B cell (primary cell): ENCODE results near the gene RNF17. TPM values are rescaled to one million over a fixed set of nuclear protein-coding genes. Genes with fewer than 3 reads are reported as not detected.

ENCODE experiments used
- ATAC-seq: fragments of 200-7000 bp; cut with Tn5 transposase; one replicate; pipeline ENCODE4 v1.10.0; 2021; ENCODE audit warnings: low read depth, mild to moderate bottlenecking, moderate number of reproducible peaks, moderate library complexity
- CTCF ChIA-PET: fragments of 350-600 bp; sonication (Branson Sonifier 250); formaldehyde crosslinking; loops from one replicate; lab custom pipeline; 2021; ENCODE audit warnings: antibody characterized with exemption, inconsistent platforms; lab: Charles Lee
- POLR2A ChIA-PET: fragments of 350-600 bp; sonication (Branson Sonifier 250); formaldehyde crosslinking; loops from one replicate; lab custom pipeline; 2021; ENCODE audit warnings: antibody characterized with exemption; lab: Charles Lee
- DNase-seq: peaks from one replicate; pipeline ENCODE4 v3.0.0; 2013
- H2AFZ ChIP-seq: 2 replicates; pipeline ENCODE4 v1.6.1; 2012; ENCODE audit warnings: mild to moderate bottlenecking, low read depth, low read length; ENCODE audit not compliant: insufficient read depth, poor library complexity, severe bottlenecking
- H3K27ac ChIP-seq, 2 donors: 1 replicate in 1 of 2; 2 replicates in 1 of 2; pipeline ENCODE4 v1.5.1; 2012 to 2013; ENCODE audit warnings: low read length in 2 of 2, mild to moderate bottlenecking in 2 of 2, moderate library complexity in 1 of 2
- H3K27me3 ChIP-seq, 4 experiments: fragments of 200-600 bp in 1 of 4; sonication (generic) in 1 of 4; replicated peaks in 1 of 4; 1 replicate in 2 of 4; 2 replicates in 2 of 4; pipeline versions ENCODE4 v1.6.1 to v1.7.0; 2013 to 2016; ENCODE audit warnings: low read length in 3 of 4, mild to moderate bottlenecking in 2 of 4, mixed read lengths in 1 of 4, moderate library complexity in 1 of 4; ENCODE audit not compliant: insufficient read depth in 4 of 4, control insufficient read depth in 3 of 4; ENCODE audit errors: control extremely low read depth in 1 of 4
- H3K36me3 ChIP-seq, 2 experiments: replicated peaks in 1 of 2; 1 replicate in 1 of 2; 2 replicates in 1 of 2; pipeline versions ENCODE4 v1.6.1 to v1.7.1; 2013; ENCODE audit warnings: low read length in 1 of 2; ENCODE audit not compliant: insufficient read depth in 2 of 2, control insufficient read depth in 1 of 2; ENCODE audit errors: control extremely low read depth in 1 of 2, extremely low read depth in 1 of 2
- H3K4me1 ChIP-seq, 2 donors: fragments of 200-600 bp in 1 of 2; sonication (generic) in 1 of 2; 1 replicate in 1 of 2; 2 replicates in 1 of 2; pipeline versions ENCODE4 v1.5.1 to v1.6.1; 2013 to 2017; ENCODE audit warnings: low read length in 2 of 2; ENCODE audit not compliant: control insufficient read depth in 2 of 2, insufficient read depth in 2 of 2
- H3K4me2 ChIP-seq: replicated peaks from 2 replicates; pipeline ENCODE3; 2012; ENCODE audit warnings: mild to moderate bottlenecking, low read depth, low read length; ENCODE audit not compliant: poor library complexity, severe bottlenecking
- H3K4me3 ChIP-seq, 5 experiments: fragments of 200-600 bp in 1 of 5; sonication (generic) in 1 of 5; 1 replicate in 3 of 5; 2 replicates in 2 of 5; pipeline versions ENCODE4 v1.5.1 to v1.7.0; 2011 to 2016; ENCODE audit warnings: low read length in 4 of 5, mild to moderate bottlenecking in 4 of 5, low read depth in 2 of 5, control low read depth in 1 of 5, moderate library complexity in 1 of 5; ENCODE audit not compliant: insufficient read depth in 1 of 5; ENCODE audit errors: control extremely low read depth in 1 of 5, extremely low read depth in 1 of 5
- H3K79me2 ChIP-seq: fragments of 200-600 bp; sonication (generic); one replicate; pipeline ENCODE4 v1.6.0; 2016; ENCODE audit warnings: low read length; ENCODE audit not compliant: control insufficient read depth, insufficient read depth
- H3K9ac ChIP-seq: fragments of 200-600 bp; sonication (generic); 2 replicates; pipeline ENCODE4 v1.6.1; 2017; ENCODE audit warnings: mild to moderate bottlenecking, low read length, moderate library complexity
- H3K9me3 ChIP-seq, 3 donors: one replicate each; pipeline versions ENCODE4 v1.6.1 to v1.7.1; 2013; ENCODE audit warnings: low read length in 2 of 3; ENCODE audit not compliant: control insufficient read depth in 2 of 3, insufficient read depth in 1 of 3; ENCODE audit errors: control extremely low read depth in 1 of 3
- H4K20me1 ChIP-seq: 2 replicates; pipeline ENCODE4 v1.6.0; 2012; ENCODE audit warnings: mild to moderate bottlenecking, low read length; ENCODE audit not compliant: insufficient read depth, control insufficient read depth, poor library complexity, severe bottlenecking
- H3K27ac Mint-ChIP-seq: one replicate; pipeline ENCODE4 v1.8.0; 2021; ENCODE audit warnings: mixed read lengths
- H3K27me3 Mint-ChIP-seq: one replicate; pipeline ENCODE4 v1.8.0; 2021; ENCODE audit warnings: mixed read lengths
- H3K4me1 Mint-ChIP-seq: one replicate; pipeline ENCODE4 v1.8.0; 2021; ENCODE audit warnings: mixed read lengths
- H3K4me3 Mint-ChIP-seq: one replicate; pipeline ENCODE4 v1.8.0; 2021; ENCODE audit warnings: mixed read lengths
- H3K9me3 Mint-ChIP-seq: one replicate; pipeline ENCODE4 v1.8.0; 2022; ENCODE audit warnings: mixed read lengths; ENCODE audit not compliant: insufficient read depth
- EZH2 ChIP-seq: IDR thresholded peaks from 2 replicates; pipeline ENCODE4 v1.6.1; 2012; ENCODE audit warnings: borderline replicate concordance, low read depth, mild to moderate bottlenecking, moderate library complexity, low read length; ENCODE audit not compliant: insufficient read depth, poor library complexity, severe bottlenecking
- WGBS: methylation state at CpG from one replicate; pipeline ENCODE4 v1.1.5; 2013; ENCODE audit warnings: missing lambda C conversion rate; ENCODE audit not compliant: insufficient coverage; 5-methylcytosine and 5-hydroxymethylcytosine counted together
- intact Hi-C: fragments of 100-400 bp; cut with micrococcal nuclease; formaldehyde crosslinking; loops from one replicate; pipeline ENCODE4 v1.10.0; 2022
- polyA plus RNA-seq: library from polyadenylated mRNA; depleted of rRNA; stranded (reverse); fragments of >200 nt; gene quantifications from 2 replicates; pipeline ENCODE4 v1.2.3, GENCODE V29; 2012
- total RNA-seq, 2 donors: library from RNA; stranded (reverse); fragments of 120-200 nt in 1 of 2; gene quantifications; 1 replicate in 1 of 2; 2 replicates in 1 of 2; pipeline versions ENCODE4 v1.2.3 to v1.2.4, GENCODE V29; 2013 to 2022
- TF ChIP-seq, protein P1 (sequence below): fragments of 200-600 bp; IDR thresholded peaks from one replicate; pipeline ENCODE4 v1.8.0; 2022; ENCODE audit warnings: antibody characterized with exemption, mild to moderate bottlenecking

The RNF17 gene
- total and polyA plus RNA-seq, 2 donors (not counting 1 experiment from before 2014, with no cell fraction given) = 0.12 TPM; not detected in 1

DNA sequence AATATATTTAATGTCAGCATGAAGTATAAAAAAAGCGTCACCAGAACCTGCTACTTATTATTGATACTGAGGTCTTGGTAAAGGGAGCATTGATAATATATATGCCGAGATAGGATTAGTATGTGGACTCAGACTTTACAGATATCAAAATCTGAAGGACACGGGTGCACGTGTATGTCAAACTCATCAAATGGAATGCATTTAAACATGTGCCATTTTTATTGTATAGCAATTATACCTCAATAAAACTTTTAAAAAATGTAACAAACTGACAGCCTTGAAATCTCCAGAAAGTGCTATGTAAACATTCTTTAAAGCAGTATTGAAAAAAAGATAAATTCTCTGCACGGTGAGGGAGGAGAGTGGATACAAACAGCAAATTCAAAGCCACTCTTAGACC lies 157.9 kb downstream of the RNF17 start:
- Mint-ChIP-seq H3K27me3 (no peaks in the 10 kb centered on the region), H3K27ac (no peak overlapping the region), H3K4me1 (peaks cover 15% of the 10 kb centered on the region), H3K4me3 (peak overlapping the region; percentile 97), H3K9me3 (no peaks in the 10 kb centered on the region)
- ATAC-seq = no peak
- Histone ChIP-seq H3K9me3 (no peaks in the 10 kb centered on the region), H3K4me2 (peak overlapping the region; percentile 90), H3K27ac (no peak overlapping the region), H3K79me2 (peaks cover 48% of the 10 kb centered on the region), H3K4me1 (peaks cover 5 to 11% of the 10 kb centered on the region in 2 donors), H3K36me3 (no peaks in the 10 kb centered on the region), H3K9ac (peak overlapping the region; percentile 97), H3K4me3 (peak overlapping the region; percentile 94 to 96 (median 95)), H2AFZ (peak overlapping the region; percentile 99), H3K27me3 (no peaks in the 10 kb centered on the region), H4K20me1 (no peaks in the 10 kb centered on the region)
- TF ChIP-seq, protein P1, sequence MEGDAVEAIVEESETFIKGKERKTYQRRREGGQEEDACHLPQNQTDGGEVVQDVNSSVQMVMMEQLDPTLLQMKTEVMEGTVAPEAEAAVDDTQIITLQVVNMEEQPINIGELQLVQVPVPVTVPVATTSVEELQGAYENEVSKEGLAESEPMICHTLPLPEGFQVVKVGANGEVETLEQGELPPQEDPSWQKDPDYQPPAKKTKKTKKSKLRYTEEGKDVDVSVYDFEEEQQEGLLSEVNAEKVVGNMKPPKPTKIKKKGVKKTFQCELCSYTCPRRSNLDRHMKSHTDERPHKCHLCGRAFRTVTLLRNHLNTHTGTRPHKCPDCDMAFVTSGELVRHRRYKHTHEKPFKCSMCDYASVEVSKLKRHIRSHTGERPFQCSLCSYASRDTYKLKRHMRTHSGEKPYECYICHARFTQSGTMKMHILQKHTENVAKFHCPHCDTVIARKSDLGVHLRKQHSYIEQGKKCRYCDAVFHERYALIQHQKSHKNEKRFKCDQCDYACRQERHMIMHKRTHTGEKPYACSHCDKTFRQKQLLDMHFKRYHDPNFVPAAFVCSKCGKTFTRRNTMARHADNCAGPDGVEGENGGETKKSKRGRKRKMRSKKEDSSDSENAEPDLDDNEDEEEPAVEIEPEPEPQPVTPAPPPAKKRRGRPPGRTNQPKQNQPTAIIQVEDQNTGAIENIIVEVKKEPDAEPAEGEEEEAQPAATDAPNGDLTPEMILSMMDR = no peak
- TF ChIP-seq EZH2 = no peak
- WGBS = no CpG with 5 or more reads among the region's 5 CpGs
- DNase-seq = no peak
- intact Hi-C loops = loop anchor here (2.0 to 10.0 kb wide), 6 partner anchors 380 to 1863 kb away; partner anchors contain the start of gene NUP58
- ChIA-PET CTCF (no interaction called here), POLR2A (no interaction called here)

GRCh38 chr13:24922387-24922744 lies 158.4 kb downstream of the RNF17 start:
- Mint-ChIP-seq H3K27ac (peak overlapping the region; percentile 99), H3K27me3 (no peaks in the 10 kb centered on the region), H3K4me3 (peak overlapping the region; percentile 97), H3K9me3 (no peaks in the 10 kb centered on the region), H3K4me1 (peaks cover 15% of the 10 kb centered on the region)
- H3K4me3 ChIP-seq = peak overlapping the region; percentile 94 to 96 (median 95)
- CTCF ChIA-PET = no interaction called here
- H3K9ac ChIP-seq = peak overlapping the region; percentile 97
- H3K4me1 ChIP-seq = peaks cover 5 to 11% of the 10 kb centered on the region in 2 donors
- H3K9me3 ChIP-seq = no peaks in the 10 kb centered on the region
- peak overlapping the region; percentile 98 for H3K27ac ChIP-seq
- WGBS = under 1% methylated on average over 34 of the region's 34 CpGs
- DNase-seq = no peak
- H3K4me2 ChIP-seq = peak overlapping the region; percentile 90
- peaks cover 47% of the 10 kb centered on the region for H3K79me2 ChIP-seq
- POLR2A ChIA-PET = no interaction called here
- intact Hi-C loops = loop anchor here (2.0 to 10.0 kb wide), 6 partner anchors 380 to 1862 kb away; partner anchors contain the start of gene NUP58
- H2AFZ ChIP-seq = peak overlapping the region; percentile 99
- ATAC-seq = peak; percentile 6
- H4K20me1 ChIP-seq = no peaks in the 10 kb centered on the region
- TF ChIP-seq, protein P1 = no peak
- TF ChIP-seq EZH2 = no peak
- no peaks in the 10 kb centered on the region for H3K36me3 ChIP-seq
- no peaks in the 10 kb centered on the region for H3K27me3 ChIP-seq
